Testis (tissue), 2 donors: ENCODE results near the gene UNC50.

Experiments used
- POLR2A ChIP-seq: fragments of 450-650 bp; IDR thresholded peaks from one replicate; pipeline ENCODE4 v1.6.1; 2017; ENCODE audit warnings: antibody characterized with exemption, mild to moderate bottlenecking, moderate library complexity
- TF ChIP-seq, protein P1 (sequence below), 3 experiments: fragments of 450-650 bp in 2 of 3; fragments of 200-600 bp in 1 of 3; sonication (generic) in 1 of 3; IDR thresholded peaks; one replicate each; pipeline ENCODE4 v1.5.1; 2016 to 2019; ENCODE audit warnings: antibody characterized with exemption in 3 of 3, mild to moderate bottlenecking in 2 of 3, moderate library complexity in 1 of 3

- TF ChIP-seq, protein P1, sequence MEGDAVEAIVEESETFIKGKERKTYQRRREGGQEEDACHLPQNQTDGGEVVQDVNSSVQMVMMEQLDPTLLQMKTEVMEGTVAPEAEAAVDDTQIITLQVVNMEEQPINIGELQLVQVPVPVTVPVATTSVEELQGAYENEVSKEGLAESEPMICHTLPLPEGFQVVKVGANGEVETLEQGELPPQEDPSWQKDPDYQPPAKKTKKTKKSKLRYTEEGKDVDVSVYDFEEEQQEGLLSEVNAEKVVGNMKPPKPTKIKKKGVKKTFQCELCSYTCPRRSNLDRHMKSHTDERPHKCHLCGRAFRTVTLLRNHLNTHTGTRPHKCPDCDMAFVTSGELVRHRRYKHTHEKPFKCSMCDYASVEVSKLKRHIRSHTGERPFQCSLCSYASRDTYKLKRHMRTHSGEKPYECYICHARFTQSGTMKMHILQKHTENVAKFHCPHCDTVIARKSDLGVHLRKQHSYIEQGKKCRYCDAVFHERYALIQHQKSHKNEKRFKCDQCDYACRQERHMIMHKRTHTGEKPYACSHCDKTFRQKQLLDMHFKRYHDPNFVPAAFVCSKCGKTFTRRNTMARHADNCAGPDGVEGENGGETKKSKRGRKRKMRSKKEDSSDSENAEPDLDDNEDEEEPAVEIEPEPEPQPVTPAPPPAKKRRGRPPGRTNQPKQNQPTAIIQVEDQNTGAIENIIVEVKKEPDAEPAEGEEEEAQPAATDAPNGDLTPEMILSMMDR (IDR thresholded peaks at IDR 0.05) = no peak
- TF ChIP-seq POLR2A = no peak
These were observed 27.6 kb upstream of the UNC50 start for GRCh38 chr2:98580656-98581284.
